Endothelial cell of umbilical vein (primary cell): ENCODE data around the gene TMEM217. TPM values are rescaled to one million over a fixed set of nuclear protein-coding genes. Genes with fewer than 3 reads are reported as not detected.

Source experiments
- BruUV-seq: library from RNA; stranded (reverse); fragments of 400-500 nt; replicated peaks from 2 replicates; lab custom pipeline; 2021; lab: Mats Ljungman, UMichigan
- CTCF ChIA-PET: fragments of 300-600, 350-600 bp; sonication (Branson Sonifier 250); formaldehyde crosslinking; loops from one replicate; lab custom pipeline; 2021; ENCODE audit warnings: antibody characterized with exemption, inconsistent platforms; lab: Charles Lee
- POLR2A ChIA-PET: fragments of 300-600, 350-600 bp; sonication (Branson Sonifier 250); formaldehyde crosslinking; loops from one replicate; lab custom pipeline; 2021; ENCODE audit warnings: antibody characterized with exemption, inconsistent platforms; lab: Charles Lee
- DNase-seq: peaks from one replicate; pipeline ENCODE4 v3.0.0-alpha.2; 2011; ENCODE audit warnings: low read depth, low spot score
- FAIRE-seq: peaks from 2 replicates; lab custom pipeline; 2011; peaks lifted over from hg19 to GRCh38; lab: Jason Lieb, UNC
- H2AFZ ChIP-seq: 2 replicates; pipeline ENCODE4 v1.6.0; 2012; ENCODE audit warnings: low read depth, low read length, control low read depth, inconsistent platforms
- H3K27ac ChIP-seq: 2 replicates; pipeline ENCODE4 v1.5.1; 2011; ENCODE audit warnings: low read depth, mild to moderate bottlenecking, control low read depth, low read length, moderate library complexity; ENCODE audit not compliant: insufficient read depth
- H3K27me3 ChIP-seq, 2 experiments: 2 replicates each; pipeline versions ENCODE4 v1.6.0 to v1.6.1; 2011; ENCODE audit warnings: low read length in 2 of 2, mixed read lengths in 1 of 2; ENCODE audit not compliant: control insufficient read depth in 2 of 2, insufficient read depth in 2 of 2
- H3K36me3 ChIP-seq, 2 experiments: 2 replicates in 1 of 2; 3 replicates in 1 of 2; pipeline ENCODE4 v1.5.1; 2011; ENCODE audit warnings: low read length in 2 of 2, mild to moderate bottlenecking in 1 of 2, moderate library complexity in 1 of 2; ENCODE audit not compliant: control insufficient read depth in 2 of 2, insufficient read depth in 2 of 2; ENCODE audit errors: extremely low read depth in 1 of 2
- H3K4me1 ChIP-seq: 3 replicates; pipeline ENCODE4 v1.5.1; 2011; ENCODE audit warnings: mild to moderate bottlenecking, low read length; ENCODE audit not compliant: control insufficient read depth, insufficient read depth; ENCODE audit errors: extremely low read depth
- H3K4me2 ChIP-seq: 2 replicates; pipeline ENCODE4 v1.6.1; 2011; ENCODE audit warnings: low read length, control low read depth, mixed read lengths; ENCODE audit not compliant: insufficient read depth
- H3K4me3 ChIP-seq, 3 experiments: fragments of 200-600 bp in 1 of 3; sonication (generic), shearing (Covaris generic) in 1 of 3; replicated peaks in 1 of 3; 2 replicates each; pipeline ENCODE4 v1.5.1; 2011 to 2016; ENCODE audit warnings: control low read depth in 3 of 3, low read length in 3 of 3, mild to moderate bottlenecking in 2 of 3, inconsistent platforms in 1 of 3, low read depth in 1 of 3, moderate library complexity in 1 of 3; ENCODE audit not compliant: insufficient read depth in 1 of 3
- H3K79me2 ChIP-seq: 2 replicates; pipeline ENCODE4 v1.6.0; 2012; ENCODE audit warnings: low read length, inconsistent platforms; ENCODE audit not compliant: control insufficient read depth, insufficient read depth
- H3K9ac ChIP-seq: replicated peaks from 2 replicates; pipeline ENCODE3; 2011; ENCODE audit warnings: low read length, control low read depth; ENCODE audit not compliant: insufficient read depth; ENCODE audit errors: extremely low read depth
- H3K9me1 ChIP-seq: replicated peaks from 3 replicates; pipeline ENCODE4 v1.6.0; 2011; ENCODE audit warnings: mild to moderate bottlenecking, low read length; ENCODE audit not compliant: control insufficient read depth, insufficient read depth; ENCODE audit errors: extremely low read depth
- H3K9me3 ChIP-seq: replicated peaks from 2 replicates; pipeline ENCODE4 v1.5.1; 2012; ENCODE audit warnings: low read length, inconsistent platforms; ENCODE audit not compliant: control insufficient read depth, insufficient read depth
- H4K20me1 ChIP-seq: replicated peaks from 2 replicates; pipeline ENCODE3; 2011; ENCODE audit warnings: mild to moderate bottlenecking, low read length; ENCODE audit not compliant: control insufficient read depth, insufficient read depth; ENCODE audit errors: extremely low read depth
- CTCF ChIP-seq, 2 donors: IDR thresholded peaks; 1 replicate in 1 of 2; 2 replicates in 1 of 2; pipeline ENCODE4 v1.5.1; 2011; ENCODE audit warnings: low read length in 2 of 2, mild to moderate bottlenecking in 2 of 2, moderate library complexity in 2 of 2, control low read depth in 1 of 2, inconsistent platforms in 1 of 2, low read depth in 1 of 2; ENCODE audit not compliant: insufficient read depth in 1 of 2; ENCODE audit errors: extremely low read depth in 1 of 2
- EZH2 ChIP-seq: IDR thresholded peaks from 2 replicates; pipeline ENCODE4 v1.6.1; 2012; ENCODE audit warnings: borderline replicate concordance, low read depth, mild to moderate bottlenecking, moderate library complexity, low read length, inconsistent platforms; ENCODE audit not compliant: severe bottlenecking
- FOS ChIP-seq: IDR thresholded peaks from 2 replicates; pipeline ENCODE4 v1.6.1; 2011; ENCODE audit warnings: mild to moderate bottlenecking, low read length, moderate library complexity, borderline replicate concordance; ENCODE audit not compliant: insufficient read depth
- GATA2 ChIP-seq: IDR thresholded peaks from 2 replicates; pipeline ENCODE4 v1.7.0; 2011; ENCODE audit warnings: low read depth, mild to moderate bottlenecking, moderate library complexity, mixed read lengths, low read length; ENCODE audit not compliant: insufficient read length, insufficient read depth
- JUN ChIP-seq: IDR thresholded peaks from 2 replicates; pipeline ENCODE4 v1.6.1; 2011; ENCODE audit warnings: borderline replicate concordance, low read depth; ENCODE audit not compliant: insufficient read length, insufficient read depth
- MAX ChIP-seq: IDR thresholded peaks from 2 replicates; pipeline ENCODE4 v1.6.1; 2011; ENCODE audit not compliant: insufficient read depth, insufficient read length
- MYC ChIP-seq: IDR thresholded peaks from one replicate; pipeline ENCODE4 v1.6.1; 2011; ENCODE audit warnings: mild to moderate bottlenecking, low read depth, low read length
- POLR2A ChIP-seq: IDR thresholded peaks from 2 replicates; pipeline ENCODE4 v1.6.1; 2012; ENCODE audit warnings: low read depth, mild to moderate bottlenecking, control low read depth, low read length
- POLR2AphosphoS5 ChIP-seq: IDR thresholded peaks from 2 replicates; pipeline ENCODE4 v1.6.1; 2012; ENCODE audit warnings: low read depth, mild to moderate bottlenecking, control low read depth, low read length, moderate library complexity; ENCODE audit not compliant: insufficient read depth
- dilution Hi-C: fragments of 300-500 bp; cut with MboI; formaldehyde crosslinking; loops from one replicate; pipeline ENCODE4 v1.15.0; 2019; ENCODE audit warnings: low sequenced_read_pairs; ENCODE audit not compliant: extremely low pct_ligation_motif_present
- intact Hi-C: fragments of 100-400 bp; cut with micrococcal nuclease; formaldehyde crosslinking; loops from one replicate; pipeline ENCODE4 v1.10.0; 2022
- polyA plus RNA-seq, 4 experiments: library from polyadenylated mRNA; depleted of rRNA in 3 of 4; stranded (reverse) in 3 of 4; unstranded in 1 of 4; fragments of >200 nt; gene quantifications; 2 replicates each; pipeline versions ENCODE4 v1.2.1 to v1.2.3, GENCODE V29; 2011 to 2012; ENCODE audit warnings: missing spikeins in 1 of 4
- total RNA-seq: library from RNA; stranded (reverse); gene quantifications from 2 replicates; pipeline ENCODE4 v1.2.3, GENCODE V29; 2021

The TMEM217 gene
- total and polyA plus RNA-seq, 2 donors (not counting 3 experiments of a cell fraction or from before 2014, with no cell fraction given): 6.8 to 15.8 TPM

- Histone ChIP-seq H3K9me3 (no peaks in the 10 kb centered on the region), H3K27me3 (no peaks in the 10 kb centered on the region), H3K4me3 (no peak overlapping the region), H2AFZ (no peak overlapping the region), H3K9me1 (no peaks in the 10 kb centered on the region), H3K79me2 (no peaks in the 10 kb centered on the region), H3K4me1 (peaks cover 8% of the 10 kb centered on the region), H3K27ac (no peak overlapping the region), H3K9ac (no peak overlapping the region), H3K4me2 (no peak overlapping the region), H3K36me3 (peaks cover 5 to 18% of the 10 kb centered on the region in 2 experiments), H4K20me1 (no peaks in the 10 kb centered on the region)
- ChIA-PET POLR2A (no interaction called here), CTCF (interaction anchor here (1.2 to 1.8 kb wide), 3 partner anchors 12 to 65 kb away, joined by 4 to 7 read pairs (median 4); no protein-coding TSS in a partner anchor)
- intact Hi-C loops (no loop called here), dilution Hi-C loops (no loop called here)
- FAIRE-seq (no peak), DNase-seq (peak; percentile 10)
- no TSS peak for BruUV-seq
- no peak for TF ChIP-seq MYC
- TF ChIP-seq MAX: no peak
- TF ChIP-seq JUN: no peak
- no peak for TF ChIP-seq EZH2
- TF ChIP-seq FOS: no peak
- no peak for TF ChIP-seq POLR2AphosphoS5
- no peak for TF ChIP-seq GATA2
- TF ChIP-seq CTCF (IDR thresholded peaks at IDR 0.05; ENCODE audit: extremely low read depth in 1 of 2, insufficient read depth in 1 of 2, low read depth in 1 of 2, low read length in 2 of 2): no peak
- no peak for TF ChIP-seq POLR2A
Measured at GRCh38 chr6:37302086-37302686, 44.2 kb upstream of the TMEM217 start.
